Testis (tissue), 2 donors: ENCODE data around the gene JMJD6.

Experiments used
- CTCF ChIP-seq, 3 experiments: fragments of 450-650 bp in 2 of 3; fragments of 200-600 bp in 1 of 3; sonication (generic) in 1 of 3; IDR thresholded peaks; one replicate each; pipeline ENCODE4 v1.5.1; 2016 to 2019; ENCODE audit warnings: antibody characterized with exemption in 3 of 3, mild to moderate bottlenecking in 2 of 3, moderate library complexity in 1 of 3
- POLR2A ChIP-seq: fragments of 450-650 bp; IDR thresholded peaks from one replicate; pipeline ENCODE4 v1.6.1; 2017; ENCODE audit warnings: antibody characterized with exemption, mild to moderate bottlenecking, moderate library complexity

- TF ChIP-seq CTCF (IDR thresholded peaks at IDR 0.05) (no peak), POLR2A (no peak)
These were observed 4.1 kb downstream of the JMJD6 start for GRCh38 chr17:76722279-76722678.
